Loucy (cell line): ENCODE data around the gene TSSC4.

Experiments
- EZH2phosphoT487 ChIP-seq: fragments of 200-600 bp; IDR thresholded peaks from 2 replicates; pipeline ENCODE4 v1.6.1; 2018; ENCODE audit warnings: antibody characterized with exemption, mild to moderate bottlenecking, moderate library complexity, borderline replicate concordance
- TF ChIP-seq, protein P1 (sequence below): fragments of 200-600 bp; sonication (generic); conservative IDR thresholded peaks from 2 replicates; pipeline ENCODE4 v1.5.1; 2014; ENCODE audit warnings: mild to moderate bottlenecking, antibody characterized with exemption, low read length

DNA sequence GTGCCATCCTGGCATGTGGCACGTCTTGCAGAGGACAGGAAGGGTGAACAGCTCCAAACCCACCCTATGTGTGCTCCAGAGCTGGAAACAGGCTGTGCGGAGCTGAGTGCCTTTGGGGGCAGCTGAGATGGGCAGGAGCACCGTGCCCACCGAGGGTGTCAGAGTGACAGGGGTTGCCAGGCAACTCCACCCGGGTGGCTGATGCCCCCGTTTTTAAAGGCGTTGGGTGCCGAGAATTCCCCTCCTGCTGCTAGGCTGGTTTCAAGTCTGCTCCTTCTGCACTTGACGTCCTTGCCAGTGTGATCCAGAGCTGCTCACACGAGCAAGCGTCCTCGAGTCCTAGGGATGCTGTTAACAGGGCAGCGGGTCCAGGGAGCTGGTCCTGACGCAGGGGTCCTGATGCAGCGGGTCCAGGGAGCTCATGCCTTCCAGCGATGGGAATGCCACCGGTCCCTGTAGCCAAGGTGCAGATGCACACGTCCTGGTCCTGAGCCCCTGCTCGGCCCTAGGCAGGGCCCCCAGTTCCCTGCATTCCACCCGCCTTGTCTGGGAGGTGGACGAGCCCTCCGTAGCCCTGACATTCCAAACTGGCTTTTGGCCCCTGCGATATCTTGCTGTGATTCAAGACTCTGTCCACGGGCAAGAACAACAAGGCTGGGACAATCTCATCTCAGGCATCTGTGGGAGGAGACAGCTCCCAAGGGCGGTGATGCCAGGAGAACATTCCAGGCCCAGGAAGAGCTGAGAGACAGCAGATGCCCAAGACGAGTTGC is 49.2 kb downstream of the TSSC4 start:
- TF ChIP-seq, protein P1, sequence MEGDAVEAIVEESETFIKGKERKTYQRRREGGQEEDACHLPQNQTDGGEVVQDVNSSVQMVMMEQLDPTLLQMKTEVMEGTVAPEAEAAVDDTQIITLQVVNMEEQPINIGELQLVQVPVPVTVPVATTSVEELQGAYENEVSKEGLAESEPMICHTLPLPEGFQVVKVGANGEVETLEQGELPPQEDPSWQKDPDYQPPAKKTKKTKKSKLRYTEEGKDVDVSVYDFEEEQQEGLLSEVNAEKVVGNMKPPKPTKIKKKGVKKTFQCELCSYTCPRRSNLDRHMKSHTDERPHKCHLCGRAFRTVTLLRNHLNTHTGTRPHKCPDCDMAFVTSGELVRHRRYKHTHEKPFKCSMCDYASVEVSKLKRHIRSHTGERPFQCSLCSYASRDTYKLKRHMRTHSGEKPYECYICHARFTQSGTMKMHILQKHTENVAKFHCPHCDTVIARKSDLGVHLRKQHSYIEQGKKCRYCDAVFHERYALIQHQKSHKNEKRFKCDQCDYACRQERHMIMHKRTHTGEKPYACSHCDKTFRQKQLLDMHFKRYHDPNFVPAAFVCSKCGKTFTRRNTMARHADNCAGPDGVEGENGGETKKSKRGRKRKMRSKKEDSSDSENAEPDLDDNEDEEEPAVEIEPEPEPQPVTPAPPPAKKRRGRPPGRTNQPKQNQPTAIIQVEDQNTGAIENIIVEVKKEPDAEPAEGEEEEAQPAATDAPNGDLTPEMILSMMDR = no peak
- TF ChIP-seq EZH2phosphoT487 = no peak
